ACHN (cell line): ENCODE measurements around the gene MYL10.

Experiments
- DNase-seq: peaks from one replicate; pipeline ENCODE4 v3.0.0-alpha.2; 2015
- in situ Hi-C: cut with HindIII; loops from 2 replicates; pipeline ENCODE4 v1.10.0; 2017; ENCODE audit warnings: low sequenced_read_pairs, low pct_ligation_motif_present, low pct_unique_long_range_greater_than_20kb

MYL10 gene

GRCh38 chr7:101625031-101625791 lies 3.9 kb downstream of the MYL10 start:
- DNase-seq, result no peak
- in situ Hi-C loops, result no loop called here

GRCh38 chr7:101624246-101625001 lies 4.7 kb downstream of the MYL10 start:
- DNase-seq, result no peak
- in situ Hi-C loops, result no loop called here

- in situ Hi-C loops, result no loop called here
- DNase-seq, result no peak
Measured at GRCh38 chr7:101622609-101623173, 6.4 kb downstream of the MYL10 start.

- in situ Hi-C loops, result no loop called here
- DNase-seq, result no peak
Measured at GRCh38 chr7:101620991-101621390, 8.1 kb downstream of the MYL10 start.

GRCh38 chr7:101620395-101620794 lies 8.7 kb downstream of the MYL10 start:
- no peak for DNase-seq
- in situ Hi-C loops, result no loop called here

- no peak for DNase-seq
- in situ Hi-C loops, result no loop called here
Measured at GRCh38 chr7:101618916-101619315, 10.2 kb downstream of the MYL10 start.

GRCh38 chr7:101618207-101618839 lies 10.8 kb downstream of the MYL10 start:
- no peak for DNase-seq
- in situ Hi-C loops, result no loop called here

- in situ Hi-C loops, result no loop called here
- no peak for DNase-seq
Measured at GRCh38 chr7:101617451-101618206, 11.5 kb downstream of the MYL10 start.

- no peak for DNase-seq
- in situ Hi-C loops, result no loop called here
Measured at GRCh38 chr7:101615446-101615845, 13.7 kb downstream of the MYL10 start.

GRCh38 chr7:101614939-101615302 lies 14.2 kb downstream of the MYL10 start:
- in situ Hi-C loops, result no loop called here
- no peak for DNase-seq

- in situ Hi-C loops, result no loop called here
- no peak for DNase-seq
Measured at GRCh38 chr7:101614098-101614938, 14.8 kb downstream of the MYL10 start.

- no peak for DNase-seq
- in situ Hi-C loops, result no loop called here
Measured at GRCh38 chr7:101612885-101613515, 16.1 kb downstream of the MYL10 start.

GRCh38 chr7:101608772-101609713 lies 20.1 kb downstream of the MYL10 start:
- DNase-seq, result no peak
- in situ Hi-C loops, result no loop called here

- in situ Hi-C loops, result no loop called here
- DNase-seq, result no peak
Measured at GRCh38 chr7:101606498-101606923, 22.6 kb downstream of the MYL10 start.

- no peak for DNase-seq
Measured at GRCh38 chr7:101605611-101606497, 23.2 kb downstream of the MYL10 start.

More at GRCh38 chr7:101605611-101606497, 23.2 kb downstream of the MYL10 start:
- in situ Hi-C loops, result no loop called here
